HK-2 (cell line): ENCODE data around the gene ATN1.

Experiments
- DNase-seq: peaks from one replicate; pipeline ENCODE4 v3.0.0-alpha.2; 2018; ENCODE audit not compliant: unreplicated experiment

ATN1 gene

DNA sequence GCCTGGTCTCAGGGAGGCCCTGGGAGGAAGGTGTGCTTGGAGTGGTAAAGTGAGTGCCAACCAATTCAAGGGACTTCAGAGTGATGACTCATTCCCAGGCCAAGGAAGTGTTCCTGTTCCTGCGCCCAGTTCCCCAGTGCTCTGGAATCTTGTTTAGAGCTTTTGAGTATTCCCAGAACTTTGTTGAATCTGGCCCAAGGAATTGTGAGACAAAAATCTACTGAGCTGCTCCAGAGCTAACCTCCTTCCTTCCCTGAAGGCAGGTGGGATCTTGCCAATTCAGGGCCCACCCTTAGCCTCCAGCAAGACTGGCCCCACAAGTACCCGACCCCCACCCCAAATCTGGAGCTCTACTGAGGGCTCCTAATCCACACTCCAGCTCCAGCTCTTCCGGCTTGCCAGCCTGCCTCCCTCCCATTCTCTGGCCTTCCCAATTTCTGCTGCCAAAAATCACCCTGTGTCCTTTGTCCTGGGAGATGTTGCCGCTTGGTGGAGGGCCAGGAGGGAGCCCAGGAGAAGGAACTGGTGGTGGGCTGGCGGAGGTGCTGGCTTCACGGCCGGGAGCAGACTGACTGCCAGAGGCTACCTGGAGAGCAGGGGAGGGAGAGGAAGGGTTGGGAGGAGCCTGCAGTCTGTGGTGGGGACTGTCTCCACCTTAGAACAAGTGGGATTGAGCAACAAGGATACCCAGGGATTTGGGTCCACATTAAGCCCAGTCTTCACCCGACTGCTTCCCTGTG is 2.0 kb upstream of the ATN1 start:
- peak; percentile 65 for DNase-seq

DNA sequence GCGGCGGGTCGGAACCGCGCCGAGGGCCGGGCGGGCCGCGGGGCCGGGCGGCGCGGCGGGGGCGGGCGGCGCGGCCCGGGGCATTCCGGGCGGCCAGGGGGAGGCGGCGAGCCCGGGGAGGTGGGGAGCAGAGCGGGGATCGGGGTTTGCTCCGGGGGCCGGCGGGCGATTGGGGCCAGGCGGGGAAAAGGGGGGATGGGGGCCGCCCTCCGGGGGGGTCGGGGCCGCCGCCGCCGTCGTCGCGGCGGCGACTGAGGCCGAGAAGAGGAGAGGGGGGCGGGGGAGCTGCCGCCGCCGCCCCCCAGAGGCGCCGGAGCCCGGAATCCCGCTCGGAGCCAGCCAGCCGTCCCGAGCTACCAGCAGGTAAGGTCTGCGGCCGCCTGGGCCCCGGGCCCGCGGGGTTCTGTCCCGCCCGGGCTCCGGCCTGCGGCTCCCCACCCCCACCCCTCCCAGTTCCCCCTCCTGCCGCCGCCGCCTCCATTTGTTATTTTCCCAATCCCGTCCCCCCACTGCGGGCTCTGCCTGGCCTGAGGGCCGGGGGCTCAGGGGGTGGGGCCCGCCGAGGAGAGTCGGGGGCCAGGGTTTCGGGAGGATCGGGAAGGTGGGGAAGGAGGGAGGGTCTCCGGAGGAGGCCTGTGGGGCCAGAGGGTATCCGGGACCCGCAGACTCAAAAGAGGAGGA is 403 bp downstream of the ATN1 start:
- DNase-seq = no peak

DNA sequence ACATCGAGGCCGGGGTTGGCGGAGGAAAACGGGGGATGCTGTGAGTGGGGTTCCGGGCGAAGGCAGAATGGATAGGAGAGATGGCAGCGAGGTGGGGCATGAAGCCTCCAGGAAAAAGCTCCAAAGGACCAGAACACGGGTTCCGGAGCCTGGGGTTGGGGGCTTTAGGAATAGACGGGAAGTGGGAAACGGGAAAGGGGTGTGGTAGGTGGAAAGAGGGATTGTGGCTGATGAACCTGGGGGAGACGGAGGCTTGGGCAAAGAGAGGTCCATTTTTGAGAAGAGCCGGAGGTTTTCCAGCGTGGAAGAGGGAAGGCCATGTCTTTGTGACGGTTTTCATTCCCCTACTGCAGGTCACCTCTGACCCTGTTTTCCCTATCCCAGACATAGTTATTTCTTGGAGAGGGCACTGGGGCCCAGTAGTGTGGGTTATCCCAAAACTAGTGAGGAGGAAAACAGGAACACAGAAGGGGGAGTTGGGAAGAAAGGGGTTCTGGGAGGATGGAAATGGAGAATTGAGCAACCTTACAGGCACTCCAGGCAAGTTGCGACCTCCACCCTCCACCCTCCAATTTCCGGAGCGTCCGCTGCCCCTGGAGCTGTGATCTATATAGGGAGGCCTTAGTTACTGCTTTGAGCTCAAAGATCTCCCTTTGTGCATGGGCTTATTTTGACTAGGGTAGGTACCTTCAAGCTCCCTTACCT is 1.1 kb downstream of the ATN1 start:
- DNase-seq = no peak

DNA sequence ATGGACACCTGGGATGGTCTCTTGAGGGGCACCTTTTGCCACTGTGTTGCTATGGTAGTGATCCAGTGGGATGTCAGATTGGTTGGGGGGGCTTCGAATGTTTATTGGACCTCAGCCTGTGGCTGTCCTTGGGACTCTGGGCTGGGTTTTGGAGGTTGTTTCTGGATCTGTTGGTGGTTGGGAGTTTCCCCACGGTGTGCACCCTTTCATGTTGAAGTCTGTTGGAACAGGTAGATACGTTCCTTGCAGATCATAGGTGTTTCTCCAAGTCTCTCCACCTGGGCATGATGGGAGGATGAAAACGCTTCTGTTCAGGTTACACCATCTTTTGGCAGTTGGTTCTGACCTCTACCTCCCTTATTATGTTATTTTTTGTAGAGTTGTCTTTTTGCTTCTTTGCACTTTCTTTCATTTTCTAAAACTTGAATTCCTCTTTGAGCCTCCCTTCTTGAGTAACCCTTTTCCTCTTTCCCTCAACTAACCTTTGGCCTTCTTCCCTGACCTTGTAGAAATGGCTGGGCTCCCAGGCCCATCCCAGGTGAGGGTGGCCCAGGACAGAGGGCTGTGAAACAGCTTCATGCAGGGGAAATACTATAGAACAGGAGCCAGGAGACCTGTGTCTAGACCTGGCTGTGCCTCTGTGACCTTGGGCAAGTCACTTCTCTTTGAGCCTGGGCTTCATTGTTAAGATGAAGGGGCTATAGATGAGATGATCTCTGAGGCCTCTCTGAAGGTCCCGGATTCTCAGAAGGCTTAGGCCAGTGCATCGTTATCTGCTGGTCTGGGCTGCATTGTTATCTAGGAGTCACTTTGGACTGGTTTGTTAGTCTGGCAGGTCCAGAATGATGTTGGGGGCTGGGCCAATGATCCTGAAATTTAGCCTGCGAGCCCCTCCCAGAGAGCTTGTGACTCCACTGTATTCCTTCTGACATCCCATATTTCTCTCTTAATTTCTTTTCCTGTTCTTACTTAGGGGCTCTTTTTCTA is 2.0 kb downstream of the ATN1 start:
- no peak for DNase-seq

DNA sequence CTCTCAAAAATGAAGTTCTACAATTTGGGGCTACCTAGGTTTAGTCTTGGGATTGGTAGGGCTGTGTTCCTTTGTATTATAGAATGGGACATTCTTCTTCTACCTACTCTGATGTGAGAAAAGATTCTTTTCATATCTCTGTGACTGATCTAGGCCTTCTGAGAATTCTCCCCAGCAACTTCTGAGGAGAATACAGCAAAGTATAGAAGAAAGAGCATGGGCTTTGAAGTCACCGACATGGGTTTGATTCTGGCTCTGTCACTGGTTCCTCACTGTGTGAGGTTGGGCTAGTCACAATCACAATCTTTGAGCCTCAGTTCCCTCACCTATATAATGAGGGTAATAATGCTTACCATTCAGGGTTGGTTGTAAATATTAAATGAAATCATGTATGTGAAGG is 5.0 kb downstream of the ATN1 start:
- DNase-seq = no peak

- DNase-seq = no peak
Observed at GRCh38 chr12:6934110-6934509, 6.4 kb downstream of the ATN1 start.

GRCh38 chr12:6935371-6936193 is 7.8 kb downstream of the ATN1 start:
- DNase-seq = no peak

DNA sequence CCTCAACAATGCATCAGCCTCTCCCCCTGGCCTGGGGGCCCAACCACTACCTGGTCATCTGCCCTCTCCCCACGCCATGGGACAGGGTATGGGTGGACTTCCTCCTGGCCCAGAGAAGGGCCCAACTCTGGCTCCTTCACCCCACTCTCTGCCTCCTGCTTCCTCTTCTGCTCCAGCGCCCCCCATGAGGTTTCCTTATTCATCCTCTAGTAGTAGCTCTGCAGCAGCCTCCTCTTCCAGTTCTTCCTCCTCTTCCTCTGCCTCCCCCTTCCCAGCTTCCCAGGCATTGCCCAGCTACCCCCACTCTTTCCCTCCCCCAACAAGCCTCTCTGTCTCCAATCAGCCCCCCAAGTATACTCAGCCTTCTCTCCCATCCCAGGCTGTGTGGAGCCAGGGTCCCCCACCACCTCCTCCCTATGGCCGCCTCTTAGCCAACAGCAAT is 8.5 kb downstream of the ATN1 start:
- DNase-seq = no peak

DNA sequence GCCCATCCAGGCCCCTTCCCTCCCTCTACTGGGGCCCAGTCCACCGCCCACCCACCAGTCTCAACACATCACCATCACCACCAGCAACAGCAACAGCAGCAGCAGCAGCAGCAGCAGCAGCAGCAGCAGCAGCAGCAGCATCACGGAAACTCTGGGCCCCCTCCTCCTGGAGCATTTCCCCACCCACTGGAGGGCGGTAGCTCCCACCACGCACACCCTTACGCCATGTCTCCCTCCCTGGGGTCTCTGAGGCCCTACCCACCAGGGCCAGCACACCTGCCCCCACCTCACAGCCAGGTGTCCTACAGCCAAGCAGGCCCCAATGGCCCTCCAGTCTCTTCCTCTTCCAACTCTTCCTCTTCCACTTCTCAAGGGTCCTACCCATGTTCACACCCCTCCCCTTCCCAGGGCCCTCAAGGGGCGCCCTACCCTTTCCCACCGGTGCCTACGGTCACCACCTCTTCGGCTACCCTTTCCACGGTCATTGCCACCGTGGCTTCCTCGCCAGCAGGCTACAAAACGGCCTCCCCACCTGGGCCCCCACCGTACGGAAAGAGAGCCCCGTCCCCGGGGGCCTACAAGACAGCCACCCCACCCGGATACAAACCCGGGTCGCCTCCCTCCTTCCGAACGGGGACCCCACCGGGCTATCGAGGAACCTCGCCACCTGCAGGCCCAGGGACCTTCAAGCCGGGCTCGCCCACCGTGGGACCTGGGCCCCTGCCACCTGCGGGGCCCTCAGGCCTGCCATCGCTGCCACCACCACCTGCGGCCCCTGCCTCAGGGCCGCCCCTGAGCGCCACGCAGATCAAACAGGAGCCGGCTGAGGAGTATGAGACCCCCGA is 9.1 kb downstream of the ATN1 start:
- DNase-seq = no peak

DNA sequence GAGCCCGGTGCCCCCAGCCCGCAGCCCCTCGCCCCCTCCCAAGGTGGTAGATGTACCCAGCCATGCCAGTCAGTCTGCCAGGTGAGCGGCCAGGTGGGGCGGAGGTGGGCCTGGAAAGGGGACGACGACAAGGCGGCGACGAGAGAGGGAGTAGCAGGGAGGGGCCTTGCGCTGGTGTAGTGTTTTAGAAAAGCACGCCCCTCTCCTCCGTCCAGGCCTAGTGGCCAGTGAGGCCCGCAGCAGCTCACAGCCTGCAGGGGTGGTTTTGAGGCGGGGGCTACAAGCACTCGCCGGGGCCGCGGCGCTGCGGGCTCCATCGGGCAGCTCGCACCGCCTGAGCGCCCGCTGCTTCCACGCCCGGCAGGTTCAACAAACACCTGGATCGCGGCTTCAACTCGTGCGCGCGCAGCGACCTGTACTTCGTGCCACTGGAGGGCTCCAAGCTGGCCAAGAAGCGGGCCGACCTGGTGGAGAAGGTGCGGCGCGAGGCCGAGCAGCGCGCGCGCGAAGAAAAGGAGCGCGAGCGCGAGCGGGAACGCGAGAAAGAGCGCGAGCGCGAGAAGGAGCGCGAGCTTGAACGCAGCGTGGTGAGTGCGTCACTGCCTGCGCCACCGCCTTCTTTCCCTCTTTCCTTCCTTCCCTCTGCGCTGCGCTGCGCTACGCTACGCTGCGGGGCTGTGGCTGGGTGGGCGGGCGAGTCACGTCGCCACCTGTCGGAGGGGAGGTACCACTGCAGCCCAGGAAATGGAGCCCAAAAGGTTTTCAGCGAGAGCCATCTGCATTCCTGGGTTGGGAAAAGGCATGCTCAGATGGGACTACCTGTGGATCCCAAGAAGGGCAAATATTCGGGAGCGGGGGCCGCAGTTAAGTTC is 10.0 kb downstream of the ATN1 start:
- peak; percentile 44 for DNase-seq

DNA sequence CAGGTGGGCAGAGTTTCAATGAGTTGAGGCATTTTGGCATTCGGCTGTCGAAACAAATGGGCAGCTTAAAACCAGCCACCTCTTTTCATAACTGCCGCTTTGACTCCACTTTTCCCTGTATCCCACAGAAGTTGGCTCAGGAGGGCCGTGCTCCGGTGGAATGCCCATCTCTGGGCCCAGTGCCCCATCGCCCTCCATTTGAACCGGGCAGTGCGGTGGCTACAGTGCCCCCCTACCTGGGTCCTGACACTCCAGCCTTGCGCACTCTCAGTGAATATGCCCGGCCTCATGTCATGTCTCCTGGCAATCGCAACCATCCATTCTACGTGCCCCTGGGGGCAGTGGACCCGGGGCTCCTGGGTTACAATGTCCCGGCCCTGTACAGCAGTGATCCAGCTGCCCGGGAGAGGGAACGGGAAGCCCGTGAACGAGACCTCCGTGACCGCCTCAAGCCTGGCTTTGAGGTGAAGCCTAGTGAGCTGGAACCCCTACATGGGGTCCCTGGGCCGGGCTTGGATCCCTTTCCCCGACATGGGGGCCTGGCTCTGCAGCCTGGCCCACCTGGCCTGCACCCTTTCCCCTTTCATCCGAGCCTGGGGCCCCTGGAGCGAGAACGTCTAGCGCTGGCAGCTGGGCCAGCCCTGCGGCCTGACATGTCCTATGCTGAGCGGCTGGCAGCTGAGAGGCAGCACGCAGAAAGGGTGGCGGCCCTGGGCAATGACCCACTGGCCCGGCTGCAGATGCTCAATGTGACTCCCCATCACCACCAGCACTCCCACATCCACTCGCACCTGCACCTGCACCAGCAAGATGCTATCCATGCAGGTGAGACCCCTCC is 10.8 kb downstream of the ATN1 start:
- DNase-seq = no peak

DNA sequence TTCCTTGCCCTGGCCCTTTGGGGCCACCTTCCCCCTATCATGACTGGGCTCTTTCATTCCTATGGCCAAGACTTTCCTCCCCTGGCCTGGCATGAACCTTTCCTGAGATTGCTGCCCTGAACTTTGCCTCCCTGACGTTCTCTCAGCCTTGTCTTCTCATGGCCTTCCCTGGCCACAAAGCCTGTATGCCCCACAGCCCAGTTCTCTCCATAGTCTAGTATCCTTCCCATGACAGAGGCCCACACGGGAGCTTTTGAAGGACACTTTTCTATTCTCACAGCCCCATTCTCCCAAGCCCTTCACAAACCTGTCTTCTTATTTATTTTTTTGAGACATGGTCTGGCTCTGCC is 11.4 kb downstream of the ATN1 start:
- no peak for DNase-seq

GRCh38 chr12:6941267-6941666 is 13.5 kb downstream of the ATN1 start:
- DNase-seq = no peak

GRCh38 chr12:6941782-6942181 is 14.0 kb downstream of the ATN1 start:
- no peak for DNase-seq

DNA sequence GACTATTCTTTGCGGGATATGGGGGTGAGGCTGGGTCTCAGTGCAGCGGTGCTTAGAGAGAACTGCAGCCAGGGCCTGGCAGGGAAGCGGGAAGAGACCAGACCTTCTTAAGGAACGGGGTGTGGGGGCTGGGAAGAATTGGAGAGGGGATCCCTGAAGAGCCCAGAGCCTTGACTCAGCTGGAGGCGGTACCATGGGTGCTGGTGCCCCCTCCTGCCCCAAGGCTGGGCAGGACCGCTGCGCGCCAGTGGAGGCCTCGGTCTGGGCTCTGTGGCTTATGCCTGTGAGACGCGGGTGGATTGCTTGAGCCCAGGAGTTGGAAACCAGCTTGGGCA is 14.5 kb downstream of the ATN1 start:
- DNase-seq = peak; percentile 77

DNA sequence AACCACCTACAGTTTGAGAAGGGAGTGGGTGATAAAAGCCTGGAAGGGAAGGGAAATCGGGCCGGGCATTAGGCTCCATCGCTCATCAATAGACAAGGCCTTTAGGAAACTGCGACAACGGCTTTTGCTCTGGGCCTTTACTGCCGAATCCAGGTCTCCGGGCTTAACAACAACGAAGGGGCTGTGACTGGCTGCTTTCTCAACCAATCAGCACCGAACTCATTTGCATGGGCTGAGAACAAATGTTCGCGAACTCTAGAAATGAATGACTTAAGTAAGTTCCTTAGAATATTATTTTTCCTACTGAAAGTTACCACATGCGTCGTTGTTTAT is 15.6 kb downstream of the ATN1 start:
- DNase-seq = peak; percentile 75

- peak; percentile 90 for DNase-seq
Observed at GRCh38 chr12:6943722-6944380, 16.1 kb downstream of the ATN1 start, which contains the start of the genes C12orf57 and RNU7-1. C12orf57 (plus strand) TSS chr12:6944022; CDS start chr12:6944122, 100 bp downstream. RNU7-1 (plus strand) TSS chr12:6943816.
